C4-2B (cell line): ENCODE data around the gene LUC7L2.

Source experiments
- CTCF ChIP-seq: fragments of 450-650 bp; conservative IDR thresholded peaks from 2 replicates; pipeline ENCODE4 v1.5.1; 2017; ENCODE audit warnings: mild to moderate bottlenecking
- ZFX ChIP-seq: fragments of 450-650 bp; IDR thresholded peaks from 2 replicates; pipeline ENCODE4 v1.6.1; 2017

- TF ChIP-seq CTCF, result no peak
- TF ChIP-seq ZFX, result no peak
These were observed 8.7 kb upstream of the LUC7L2 start for GRCh38 chr7:139351027-139351426.
